ENCODE measurements around the gene DUSP15.
"Not testable (repeated sequence)": the region's sequence is repeated elsewhere in the genome, so short reads cannot be mapped to it uniquely, and the experiment has no call there.

DUSP15 gene, protein sequence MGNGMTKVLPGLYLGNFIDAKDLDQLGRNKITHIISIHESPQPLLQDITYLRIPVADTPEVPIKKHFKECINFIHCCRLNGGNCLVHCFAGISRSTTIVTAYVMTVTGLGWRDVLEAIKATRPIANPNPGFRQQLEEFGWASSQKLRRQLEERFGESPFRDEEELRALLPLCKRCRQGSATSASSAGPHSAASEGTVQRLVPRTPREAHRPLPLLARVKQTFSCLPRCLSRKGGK

GRCh38 chr20:31869942-31870725 is at the start of gene DUSP15, which contains the start of gene TTLL9:
Gene DUSP15, minus strand, starts transcription at chr20:31870527. Its CDS starts 190 bp downstream, at chr20:31870337.
Gene TTLL9, plus strand, starts transcription at chr20:31870634. Its CDS starts 493 bp downstream, at chr20:31871127.
- no peak for DNase-seq (ENCODE audit: low read depth in 1 of 2, low spot score in 1 of 2)

GRCh38 chr20:31919410-31920155 is 49.3 kb upstream of the DUSP15 start:
- DNase-seq (ENCODE audit: low read depth in 1 of 2, low spot score in 1 of 2), result no peak

DNA sequence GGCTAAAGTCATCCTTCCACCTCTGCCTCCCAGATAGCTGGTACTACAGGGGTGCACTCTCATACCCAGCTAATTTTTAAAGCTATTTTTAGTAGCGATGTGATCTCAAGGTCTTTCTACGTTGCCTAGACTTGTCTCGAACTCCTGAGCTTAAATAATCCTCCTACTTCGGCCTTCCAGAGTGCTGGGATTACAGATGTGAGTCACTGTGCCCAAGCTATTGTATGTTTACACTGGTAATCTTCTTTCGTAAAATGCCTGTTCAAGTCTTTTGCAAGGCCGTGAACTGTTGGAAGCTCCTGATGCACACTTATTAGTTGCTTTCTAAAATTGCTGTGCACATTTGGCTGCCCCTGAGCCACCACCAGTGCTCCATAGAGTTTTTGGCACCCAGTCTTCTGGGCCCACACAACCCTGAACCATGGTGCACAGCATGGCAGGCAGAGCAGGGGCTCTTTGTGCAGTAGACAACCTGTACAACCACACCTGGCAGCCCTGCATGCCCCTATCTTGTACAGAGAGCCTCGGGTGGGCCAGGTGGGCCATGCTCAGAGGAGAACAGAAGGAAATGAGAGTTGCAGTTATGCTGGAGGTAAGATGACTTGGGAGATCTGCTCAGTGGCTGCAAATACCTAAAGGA is 48.3 kb upstream of the DUSP15 start:
- no peak for DNase-seq (ENCODE audit: low read depth in 1 of 2, low spot score in 1 of 2)

DNA sequence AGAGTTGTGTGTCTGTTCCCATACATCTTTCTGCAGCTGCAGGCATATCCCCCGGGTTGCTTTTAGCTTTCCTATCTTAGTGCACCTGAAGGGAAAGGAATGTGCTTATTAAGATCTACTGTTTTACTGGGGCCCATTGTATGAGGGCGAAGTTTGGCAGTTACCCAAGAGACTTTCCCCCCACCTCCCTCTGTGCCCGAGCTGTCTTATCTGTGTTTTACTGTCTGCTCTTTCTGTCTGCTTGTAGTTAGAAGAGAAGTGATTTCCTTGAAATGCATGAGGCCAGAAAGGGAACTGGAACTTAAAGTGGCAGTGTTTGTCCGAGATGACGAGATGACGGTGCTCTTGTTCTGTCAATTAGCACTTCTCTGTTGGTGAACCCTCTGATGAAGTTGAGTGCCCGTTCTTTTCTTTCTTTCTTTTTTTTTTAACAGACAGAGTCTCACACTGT is 47.7 kb upstream of the DUSP15 start:
- DNase-seq (ENCODE audit: low read depth in 1 of 2, low spot score in 1 of 2), result not testable (repeated sequence)

GRCh38 chr20:31916708-31917107 is 46.4 kb upstream of the DUSP15 start:
- no peak for DNase-seq (ENCODE audit: low read depth in 1 of 2, low spot score in 1 of 2)

GRCh38 chr20:31915491-31916280 is 45.4 kb upstream of the DUSP15 start:
- DNase-seq (ENCODE audit: low read depth in 1 of 2, low spot score in 1 of 2), result no peak

GRCh38 chr20:31914170-31914569 is 43.8 kb upstream of the DUSP15 start:
- no peak for DNase-seq (ENCODE audit: low read depth in 1 of 2, low spot score in 1 of 2)

GRCh38 chr20:31913431-31914157 is 43.3 kb upstream of the DUSP15 start:
- no peak for DNase-seq (ENCODE audit: low read depth in 1 of 2, low spot score in 1 of 2)

DNA sequence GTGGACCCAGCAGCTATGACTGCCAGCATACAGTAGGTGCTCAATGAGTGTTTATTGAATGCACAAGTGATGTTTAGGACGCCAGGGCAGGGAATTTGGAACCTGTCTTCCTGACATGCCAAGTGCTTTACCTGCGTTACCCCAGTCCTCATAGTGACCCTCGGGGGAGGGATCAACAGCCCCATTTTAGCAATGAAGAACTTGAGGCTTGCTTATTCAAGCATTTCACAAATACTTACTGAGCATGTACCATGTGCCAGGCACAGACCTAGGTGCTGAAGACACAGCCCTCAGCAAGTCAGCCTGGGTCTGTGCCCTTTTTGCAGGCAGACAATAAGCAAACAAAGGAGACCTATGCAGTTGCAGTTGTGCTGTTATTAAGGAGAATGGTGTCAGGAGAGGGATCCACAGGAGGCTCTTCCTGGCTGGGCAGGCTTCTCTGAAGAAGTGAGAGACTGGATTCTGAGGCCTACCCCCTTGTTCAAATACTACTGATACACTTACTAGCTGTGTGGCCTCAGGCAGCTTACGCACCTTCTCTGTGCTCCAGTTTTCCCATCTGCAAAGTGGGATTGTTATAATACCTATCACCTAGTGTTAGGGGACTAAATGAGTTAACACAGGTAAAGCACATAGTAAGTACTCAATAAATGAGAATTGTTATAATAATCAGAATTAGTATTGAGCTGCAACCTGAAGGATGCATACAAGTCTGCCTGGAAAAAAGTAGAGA is 39.9 kb upstream of the DUSP15 start:
- no peak for DNase-seq (ENCODE audit: low read depth in 1 of 2, low spot score in 1 of 2)

DNA sequence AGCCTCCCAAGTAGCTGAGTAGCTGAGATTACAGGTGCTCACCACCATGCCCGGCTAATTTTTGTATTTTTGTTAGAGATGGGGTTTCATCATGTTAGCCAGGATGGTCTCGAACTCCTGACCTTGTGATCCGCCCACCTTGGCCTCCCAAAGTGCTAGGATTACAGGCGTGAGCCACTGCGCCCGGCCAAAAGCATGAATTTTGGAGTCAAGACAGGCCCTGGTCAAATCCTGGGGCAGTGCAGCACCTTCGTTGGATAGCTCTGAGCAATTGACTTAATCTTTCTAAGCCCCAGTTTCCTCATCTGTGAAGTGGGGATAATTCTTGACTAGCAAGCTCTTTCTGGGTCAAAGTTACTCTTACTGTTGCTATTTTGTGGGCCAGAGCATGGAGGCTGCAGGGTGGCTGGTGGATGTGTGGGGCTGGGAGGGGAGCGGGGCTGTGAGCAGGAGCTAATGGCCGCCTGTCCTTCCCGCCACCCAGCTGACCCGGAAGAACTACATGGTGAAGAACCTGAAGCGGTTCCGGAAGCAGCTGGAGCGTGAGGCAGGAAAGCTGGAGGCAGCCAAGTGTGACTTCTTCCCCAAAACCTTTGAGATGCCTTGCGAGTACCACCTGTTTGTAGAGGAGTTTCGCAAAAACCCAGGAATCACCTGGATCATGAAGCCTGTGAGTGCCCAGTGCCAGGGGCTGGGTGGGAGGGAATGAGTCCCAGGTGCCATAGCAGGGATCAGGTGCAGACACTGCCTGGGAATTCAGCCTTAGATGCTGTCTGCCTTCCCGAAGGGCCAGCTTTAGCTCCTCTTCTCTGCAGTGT is 39.1 kb upstream of the DUSP15 start:
- DNase-seq (ENCODE audit: low read depth in 1 of 2, low spot score in 1 of 2), result no peak

DNA sequence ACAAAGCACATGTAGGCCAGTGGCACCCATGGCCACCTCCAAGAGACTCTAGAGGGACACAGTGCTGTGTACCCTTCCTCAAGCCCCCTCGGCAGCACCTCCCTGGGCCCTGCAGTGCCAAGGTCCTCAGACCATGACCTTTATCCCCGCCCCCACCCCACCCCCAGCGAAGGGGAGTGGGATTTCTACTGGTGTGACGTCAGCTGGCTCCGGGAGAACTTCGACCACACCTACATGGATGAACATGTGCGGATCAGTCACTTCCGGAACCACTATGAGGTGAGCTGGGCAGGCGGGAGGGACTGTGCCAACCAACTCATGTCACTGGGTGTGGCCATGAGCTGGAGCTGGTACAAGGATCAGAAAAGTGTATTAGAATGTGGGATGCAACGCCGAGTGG is 38.1 kb upstream of the DUSP15 start:
- no peak for DNase-seq (ENCODE audit: low read depth in 1 of 2, low spot score in 1 of 2)

DNA sequence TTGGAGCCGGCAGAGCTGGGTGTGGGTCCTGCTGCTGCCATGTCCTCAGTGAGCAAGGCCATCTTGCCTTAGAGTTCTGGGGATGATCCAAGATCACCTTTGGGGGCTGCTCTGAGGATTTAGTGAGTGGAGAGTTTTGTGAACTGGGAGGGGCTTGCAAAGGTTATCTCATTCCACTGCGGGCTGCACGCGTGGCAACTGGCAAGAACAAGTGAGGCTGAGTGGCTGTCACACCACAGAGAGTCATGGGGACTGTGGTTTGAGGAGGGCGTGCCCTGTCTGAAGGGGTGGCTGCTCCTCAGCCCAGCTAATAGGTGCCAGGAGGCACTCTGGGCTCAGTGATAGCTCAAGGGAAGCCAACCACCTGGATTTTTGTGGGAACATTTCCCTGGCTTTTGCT is 37.7 kb upstream of the DUSP15 start:
- DNase-seq (ENCODE audit: low read depth in 1 of 2, low spot score in 1 of 2), result no peak

DNA sequence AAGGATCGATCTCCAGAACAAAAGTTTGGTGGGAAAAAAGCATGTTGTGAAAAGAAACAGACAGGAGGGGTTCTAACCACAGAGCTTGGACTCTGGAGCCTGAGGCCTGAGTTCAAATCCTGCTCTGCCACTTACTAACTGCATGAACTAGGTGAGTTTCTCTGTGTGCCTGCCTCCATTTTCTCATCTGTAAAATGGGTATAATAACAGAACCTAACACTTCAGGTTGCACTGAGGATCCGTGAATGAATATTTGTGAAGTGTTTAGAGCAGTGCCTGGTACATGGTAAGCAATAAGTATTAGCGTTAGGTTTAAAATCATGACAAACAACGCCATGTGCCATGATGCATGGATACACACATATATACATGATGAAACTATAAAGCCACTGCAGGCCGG is 36.7 kb upstream of the DUSP15 start:
- no peak for DNase-seq (ENCODE audit: low read depth in 1 of 2, low spot score in 1 of 2)

- DNase-seq (ENCODE audit: low read depth in 1 of 2, low spot score in 1 of 2), result no peak
These were observed 35.7 kb upstream of the DUSP15 start for GRCh38 chr20:31906001-31906400.

DNA sequence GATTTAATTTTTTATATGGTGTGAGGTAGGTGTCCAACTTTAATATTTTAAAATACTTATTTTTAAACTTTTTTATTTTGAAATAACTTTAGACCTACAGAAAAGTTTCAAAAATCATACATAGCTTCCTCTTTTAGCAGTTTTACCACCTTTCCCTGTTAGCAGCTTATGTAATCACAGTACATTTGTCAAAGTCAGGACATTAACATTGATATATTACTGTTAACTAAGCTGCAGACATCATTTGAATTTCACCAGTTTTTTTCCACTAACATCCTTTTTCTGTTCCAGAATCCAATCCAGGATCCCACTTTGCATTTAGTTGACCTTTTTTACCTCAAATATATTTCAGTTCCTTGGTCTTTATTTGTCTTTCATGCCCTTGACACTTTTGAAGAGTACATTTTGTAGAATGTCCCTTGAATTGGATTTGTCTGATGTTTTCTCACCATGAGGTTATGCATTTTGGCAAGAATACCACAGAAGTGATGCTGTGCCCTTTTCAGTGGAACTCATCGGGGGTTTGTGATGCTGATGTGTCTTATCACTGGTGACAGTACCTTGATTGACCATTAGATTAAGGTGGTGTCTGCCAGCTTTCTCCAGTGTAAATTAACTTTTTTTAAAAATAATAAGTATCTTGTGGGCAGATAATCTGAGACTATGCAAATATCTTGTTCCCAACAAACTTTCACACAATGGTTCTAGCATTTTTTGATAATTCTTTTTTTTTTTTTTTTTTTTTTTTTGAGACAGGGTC is 33.5 kb upstream of the DUSP15 start:
- no peak for DNase-seq (ENCODE audit: low read depth in 1 of 2, low spot score in 1 of 2)

GRCh38 chr20:31901615-31902014 is 31.3 kb upstream of the DUSP15 start:
- no peak for DNase-seq (ENCODE audit: low read depth in 1 of 2, low spot score in 1 of 2)

DNA sequence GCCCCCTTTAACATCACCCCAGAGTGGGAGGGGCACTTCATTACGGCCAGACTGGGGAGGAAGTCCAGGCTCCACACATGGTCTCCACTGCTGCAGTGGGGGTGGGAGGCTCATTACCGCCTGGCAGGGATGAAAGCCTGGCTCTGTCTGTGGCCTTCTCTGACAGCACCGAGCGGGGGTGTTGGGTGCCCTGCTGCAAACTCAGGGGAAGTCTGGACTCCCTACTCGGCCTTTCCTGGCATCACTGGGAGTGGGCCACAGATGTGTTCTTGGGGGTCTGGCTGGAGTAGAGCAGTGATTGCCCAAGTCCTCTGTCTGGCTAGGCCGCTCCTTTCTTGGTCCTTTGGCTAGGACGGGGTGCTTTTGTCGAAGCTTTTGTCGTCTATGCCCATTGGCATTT is 27.2 kb upstream of the DUSP15 start:
- no peak for DNase-seq (ENCODE audit: low read depth in 1 of 2, low spot score in 1 of 2)

GRCh38 chr20:31896049-31896448 is 25.7 kb upstream of the DUSP15 start:
- no peak for DNase-seq (ENCODE audit: low read depth in 1 of 2, low spot score in 1 of 2)
